GM12801 (cell line): ENCODE data around the gene TCF7L2.

Experiments used
- TF ChIP-seq, protein P1 (sequence below): IDR thresholded peaks from one replicate; pipeline ENCODE4 v1.5.1; 2011; ENCODE audit warnings: control low read depth; ENCODE audit not compliant: insufficient read length; ENCODE audit errors: extremely low read depth

TCF7L2 gene

DNA sequence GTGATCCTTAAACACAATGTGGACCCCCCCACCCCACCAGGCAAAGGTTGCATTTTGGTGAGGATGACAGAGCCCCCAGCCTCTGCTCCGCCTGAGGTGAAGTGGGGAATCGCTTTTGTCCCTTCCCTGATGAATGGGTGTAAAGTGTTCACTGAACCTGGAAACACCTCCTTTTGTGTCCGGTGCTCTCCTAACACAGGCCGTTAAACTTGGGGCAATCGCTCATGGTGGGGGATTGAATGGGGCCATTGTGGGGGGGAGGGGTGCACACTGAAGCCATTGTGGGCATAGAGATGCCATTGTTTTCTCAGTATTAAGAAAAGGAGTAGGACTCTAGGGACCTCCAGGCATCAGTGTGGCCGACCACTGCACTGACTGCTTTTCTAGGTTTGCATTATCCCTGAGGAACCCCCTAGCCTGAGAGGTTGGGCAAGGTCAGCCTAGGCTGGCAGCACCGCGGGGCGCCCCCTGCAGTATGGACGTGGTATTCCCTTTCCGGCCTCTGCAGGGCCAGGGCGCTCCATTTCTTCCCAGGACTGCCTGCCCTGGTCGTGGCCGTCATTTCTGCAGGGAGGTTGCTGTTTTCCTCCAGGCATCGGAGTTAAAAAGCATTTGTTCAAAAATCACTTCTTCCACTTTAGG, 158.3 kb downstream of the TCF7L2 start:
- TF ChIP-seq, protein P1, sequence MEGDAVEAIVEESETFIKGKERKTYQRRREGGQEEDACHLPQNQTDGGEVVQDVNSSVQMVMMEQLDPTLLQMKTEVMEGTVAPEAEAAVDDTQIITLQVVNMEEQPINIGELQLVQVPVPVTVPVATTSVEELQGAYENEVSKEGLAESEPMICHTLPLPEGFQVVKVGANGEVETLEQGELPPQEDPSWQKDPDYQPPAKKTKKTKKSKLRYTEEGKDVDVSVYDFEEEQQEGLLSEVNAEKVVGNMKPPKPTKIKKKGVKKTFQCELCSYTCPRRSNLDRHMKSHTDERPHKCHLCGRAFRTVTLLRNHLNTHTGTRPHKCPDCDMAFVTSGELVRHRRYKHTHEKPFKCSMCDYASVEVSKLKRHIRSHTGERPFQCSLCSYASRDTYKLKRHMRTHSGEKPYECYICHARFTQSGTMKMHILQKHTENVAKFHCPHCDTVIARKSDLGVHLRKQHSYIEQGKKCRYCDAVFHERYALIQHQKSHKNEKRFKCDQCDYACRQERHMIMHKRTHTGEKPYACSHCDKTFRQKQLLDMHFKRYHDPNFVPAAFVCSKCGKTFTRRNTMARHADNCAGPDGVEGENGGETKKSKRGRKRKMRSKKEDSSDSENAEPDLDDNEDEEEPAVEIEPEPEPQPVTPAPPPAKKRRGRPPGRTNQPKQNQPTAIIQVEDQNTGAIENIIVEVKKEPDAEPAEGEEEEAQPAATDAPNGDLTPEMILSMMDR, result no peak

DNA sequence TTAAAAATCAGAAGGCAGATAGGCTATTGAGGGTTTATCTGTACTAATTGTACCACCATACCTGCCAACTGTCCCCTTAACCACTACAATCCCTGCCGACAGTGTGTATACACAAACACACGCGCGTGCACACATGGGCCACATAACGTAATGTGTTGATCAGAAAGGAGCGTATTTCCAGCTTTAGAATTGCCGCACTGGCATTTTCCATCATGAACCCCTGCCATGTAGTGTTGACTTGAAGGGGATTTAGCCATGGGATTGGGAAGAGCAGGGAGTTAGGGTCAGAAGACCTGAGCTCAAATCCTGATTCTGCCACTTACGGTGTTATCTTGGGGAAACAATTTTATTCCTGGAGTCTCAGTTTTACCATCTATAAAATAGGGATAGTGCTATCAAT, 158.9 kb downstream of the TCF7L2 start:
- TF ChIP-seq, protein P1, result no peak

DNA sequence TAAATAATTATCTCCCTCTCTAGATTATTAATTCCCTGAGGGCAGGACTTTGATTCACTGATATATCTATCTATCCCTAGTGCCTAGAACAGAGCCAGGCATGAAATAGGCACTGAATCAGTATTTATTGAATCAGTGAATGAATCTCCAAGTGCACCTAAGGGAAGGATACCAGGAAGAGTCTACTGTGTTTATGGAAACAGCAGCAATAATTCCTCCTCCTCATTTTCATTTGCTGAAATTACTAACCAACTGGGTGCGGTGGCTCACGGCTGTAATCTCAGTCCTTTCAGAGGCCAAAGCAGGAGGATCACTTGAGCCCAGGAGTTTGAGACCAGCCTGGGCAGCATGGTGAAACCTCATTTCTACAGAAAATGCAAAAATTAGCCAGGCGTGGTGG, 161.2 kb downstream of the TCF7L2 start:
- TF ChIP-seq, protein P1, result no peak

DNA sequence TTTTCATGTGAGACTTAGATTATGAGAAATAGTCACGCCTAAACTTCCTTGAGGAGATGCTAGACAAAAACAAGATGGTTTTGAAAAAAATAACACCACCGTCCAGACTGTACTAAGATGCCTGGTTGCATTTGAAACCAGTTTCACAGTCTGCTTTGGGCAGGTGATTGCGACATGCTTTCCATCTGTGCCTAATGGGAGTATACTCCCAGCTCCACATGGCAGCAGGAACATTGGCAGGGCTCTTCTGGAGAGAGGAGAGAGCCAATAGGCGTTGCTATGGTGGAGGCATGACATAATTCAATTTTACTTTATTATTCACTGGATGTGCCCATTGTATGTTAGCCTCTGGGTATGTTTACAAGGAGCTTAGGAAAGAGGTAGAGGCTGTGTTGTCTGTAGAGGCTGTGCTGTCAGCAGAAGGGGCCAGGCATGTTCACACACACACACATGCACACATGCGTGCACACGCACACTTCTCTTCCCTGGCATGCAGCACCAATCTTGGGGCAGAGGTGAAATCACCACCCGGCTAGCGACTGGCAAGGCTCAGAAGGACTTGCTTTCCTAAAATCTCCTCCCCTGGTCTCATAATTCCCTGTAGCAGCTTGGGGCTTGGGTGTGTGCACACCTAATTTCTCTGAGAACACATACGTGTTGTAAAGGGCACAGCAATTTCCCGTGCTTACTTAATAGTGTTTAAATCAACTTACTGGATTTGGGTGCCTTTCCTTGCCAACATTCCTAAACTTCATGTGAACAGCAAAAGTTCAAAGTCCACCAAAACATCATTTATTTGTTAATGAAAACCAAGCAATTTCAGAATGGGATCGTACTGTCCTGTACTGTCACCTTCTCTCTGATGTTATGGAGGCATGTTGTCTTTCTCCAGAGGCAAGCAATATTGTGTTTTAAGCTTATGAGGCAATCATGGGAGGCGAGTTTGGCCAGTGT, 162.1 kb downstream of the TCF7L2 start:
- TF ChIP-seq, protein P1, result no peak

DNA sequence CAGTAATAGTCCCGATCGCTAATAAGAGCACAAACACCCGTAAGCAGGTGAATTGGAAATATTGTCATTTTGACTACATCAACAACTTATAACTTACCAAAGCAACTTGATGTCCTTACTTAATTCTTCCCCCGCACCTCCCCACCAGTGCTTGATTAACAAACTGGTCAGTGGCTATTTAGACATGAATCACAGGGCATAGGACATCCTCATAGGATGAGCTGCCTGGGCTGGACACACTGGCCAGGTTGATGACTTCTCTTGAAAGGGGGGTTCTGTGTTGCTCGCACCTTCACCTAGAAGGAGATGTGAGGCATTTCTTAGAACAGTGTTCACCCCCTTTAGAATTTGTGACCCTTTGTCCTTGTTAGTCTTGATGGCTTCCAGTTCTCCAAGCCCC, 163.2 kb downstream of the TCF7L2 start:
- TF ChIP-seq, protein P1, result no peak

DNA sequence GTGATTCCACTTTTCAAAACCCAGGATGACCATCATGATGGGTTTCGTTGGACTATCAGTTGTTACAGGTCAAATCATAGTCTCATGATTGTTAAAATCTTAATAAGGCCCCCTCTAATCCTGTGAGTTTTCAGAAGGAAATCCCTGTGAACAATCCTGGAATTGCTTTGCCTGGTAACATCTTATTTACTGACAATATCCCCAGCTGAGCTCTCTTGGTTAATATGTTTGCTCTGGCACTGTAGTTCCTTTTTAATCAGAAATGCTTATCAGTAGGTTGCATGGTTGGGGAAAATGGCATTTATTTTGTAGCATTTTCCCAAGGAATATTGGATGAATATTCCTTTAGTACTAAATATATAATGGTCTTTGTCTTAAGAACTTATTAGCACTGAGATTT, 163.9 kb downstream of the TCF7L2 start:
- TF ChIP-seq, protein P1, result no peak

DNA sequence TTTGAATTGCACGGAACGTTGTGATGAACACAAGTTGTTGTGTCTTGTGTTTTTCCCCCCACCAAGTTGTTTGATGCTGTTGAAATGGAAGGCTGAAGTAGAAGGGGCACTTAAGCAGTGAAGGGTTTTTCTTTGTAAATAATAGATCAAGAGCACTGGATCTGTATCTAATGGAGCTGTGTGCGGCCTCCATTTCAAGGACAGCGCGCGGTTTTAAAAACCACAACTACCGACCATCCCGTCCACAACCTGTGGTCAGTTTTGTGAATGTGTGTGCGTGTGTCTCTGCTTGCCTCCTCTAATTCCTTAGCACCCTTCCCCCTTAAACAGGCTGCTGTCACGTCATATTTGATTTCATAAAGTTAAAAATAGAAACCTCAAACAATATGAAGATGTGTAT, 165.5 kb downstream of the TCF7L2 start:
- TF ChIP-seq, protein P1, result no peak
